Vagina (tissue), 2 donors: Measurements from ENCODE around the gene MAML3. TPM values are rescaled to one million over a fixed set of nuclear protein-coding genes. Genes with fewer than 3 reads are reported as not detected.

Source experiments
- DNase-seq, 2 donors: peaks; one replicate each; pipeline ENCODE4 v3.0.0-alpha.2; 2017; ENCODE audit errors: extremely low spot score in 2 of 2
- H3K27ac ChIP-seq: fragments of 200-600 bp; sonication (generic); one replicate; pipeline ENCODE4 v1.5.1; 2019
- H3K27me3 ChIP-seq: fragments of 200-600 bp; sonication (generic); one replicate; pipeline ENCODE4 v1.5.1; 2019
- H3K36me3 ChIP-seq, 2 donors: fragments of 200-600 bp; sonication (generic); one replicate each; pipeline ENCODE4 v1.5.1; 2017 to 2019
- H3K4me1 ChIP-seq: fragments of 200-600 bp; sonication (generic); one replicate; pipeline ENCODE4 v1.5.1; 2019
- H3K4me3 ChIP-seq, 2 donors: fragments of 200-600 bp; sonication (generic); 1 replicate in 1 of 2; 2 replicates in 1 of 2; pipeline ENCODE4 v1.5.1; 2016 to 2019
- H3K9me3 ChIP-seq: fragments of 200-600 bp; sonication (generic); one replicate; pipeline ENCODE4 v1.5.1; 2019
- POLR2A ChIP-seq, 2 donors: fragments of 450-650 bp; IDR thresholded peaks; one replicate each; pipeline ENCODE4 v1.6.1; 2017; ENCODE audit warnings: antibody characterized with exemption in 2 of 2, mild to moderate bottlenecking in 2 of 2, moderate library complexity in 2 of 2
- POLR2AphosphoS5 ChIP-seq, 2 donors: sonication (generic); formaldehyde crosslinking; IDR thresholded peaks; one replicate each; pipeline ENCODE4 v1.9.0; 2017; ENCODE audit warnings: antibody characterized with exemption in 2 of 2, mild to moderate bottlenecking in 2 of 2, low read depth in 1 of 2; ENCODE audit not compliant: insufficient read depth in 1 of 2
- intact Hi-C: fragments of 100-400 bp; cut with DNase I; formaldehyde crosslinking; loops from one replicate; pipeline ENCODE4 v1.15.1; 2023
- total RNA-seq: library from RNA; depleted of rRNA; stranded (reverse); fragments of >200 nt; gene quantifications from one replicate; pipeline ENCODE4 v1.2.3, GENCODE V29; 2016
- TF ChIP-seq, protein P1 (sequence below), 3 experiments: fragments of 450-650 bp in 2 of 3; fragments of 200-600 bp in 1 of 3; sonication (generic) in 1 of 3; IDR thresholded peaks; one replicate each; pipeline ENCODE4 v1.5.1; 2017 to 2019; ENCODE audit warnings: antibody characterized with exemption in 3 of 3, mild to moderate bottlenecking in 2 of 3, moderate library complexity in 2 of 3

MAML3 gene
- total RNA-seq, 1 donor from 2014 or later, result 16.2 TPM

DNA sequence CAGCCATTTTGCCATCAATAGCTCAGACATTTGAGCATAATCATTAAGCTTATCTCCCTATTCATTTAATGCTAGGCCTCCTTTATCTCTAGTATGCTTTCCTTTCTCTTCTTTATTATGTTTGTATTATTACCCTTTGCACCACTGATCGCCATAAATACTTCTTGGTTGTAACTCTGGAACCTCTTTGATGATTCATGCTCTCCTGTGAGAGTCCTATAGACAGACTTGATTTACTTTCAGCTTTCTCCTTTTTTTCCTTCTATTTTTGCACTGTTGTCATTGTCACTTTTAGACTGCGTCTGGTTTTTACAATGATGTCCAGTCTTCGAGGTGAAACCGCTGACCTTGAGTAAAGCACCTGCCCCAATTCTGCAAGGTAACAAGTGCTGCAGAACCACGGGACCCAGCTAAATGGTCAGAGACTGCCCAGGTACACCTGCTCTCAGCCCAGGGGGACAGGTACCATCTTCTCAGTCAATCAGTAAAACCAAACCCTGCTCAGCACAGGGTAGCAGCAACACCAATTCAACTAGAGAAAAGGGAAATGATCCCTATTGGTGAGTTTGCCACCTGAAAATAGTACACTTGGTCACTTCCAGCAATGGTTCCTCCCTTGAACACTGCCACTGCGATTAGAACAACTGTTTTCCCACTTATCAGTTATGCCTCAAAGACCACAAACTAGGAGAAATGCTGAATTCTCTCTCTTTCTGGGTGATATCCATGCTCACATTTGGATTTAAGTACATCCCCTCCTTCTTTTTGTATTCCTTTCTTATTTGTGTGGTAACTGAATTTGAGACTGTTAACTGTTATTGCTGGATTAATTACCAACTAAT lies 125.1 kb downstream of the MAML3 start:
- intact Hi-C loops, result no loop called here
- no peak overlapping the region for H3K4me3 ChIP-seq
- no peaks in the 10 kb centered on the region for H3K27me3 ChIP-seq
- no peaks in the 10 kb centered on the region for H3K36me3 ChIP-seq
- H3K4me1 ChIP-seq, result no peaks in the 10 kb centered on the region
- no peak overlapping the region for H3K27ac ChIP-seq
- no peak for DNase-seq
- TF ChIP-seq, protein P1, sequence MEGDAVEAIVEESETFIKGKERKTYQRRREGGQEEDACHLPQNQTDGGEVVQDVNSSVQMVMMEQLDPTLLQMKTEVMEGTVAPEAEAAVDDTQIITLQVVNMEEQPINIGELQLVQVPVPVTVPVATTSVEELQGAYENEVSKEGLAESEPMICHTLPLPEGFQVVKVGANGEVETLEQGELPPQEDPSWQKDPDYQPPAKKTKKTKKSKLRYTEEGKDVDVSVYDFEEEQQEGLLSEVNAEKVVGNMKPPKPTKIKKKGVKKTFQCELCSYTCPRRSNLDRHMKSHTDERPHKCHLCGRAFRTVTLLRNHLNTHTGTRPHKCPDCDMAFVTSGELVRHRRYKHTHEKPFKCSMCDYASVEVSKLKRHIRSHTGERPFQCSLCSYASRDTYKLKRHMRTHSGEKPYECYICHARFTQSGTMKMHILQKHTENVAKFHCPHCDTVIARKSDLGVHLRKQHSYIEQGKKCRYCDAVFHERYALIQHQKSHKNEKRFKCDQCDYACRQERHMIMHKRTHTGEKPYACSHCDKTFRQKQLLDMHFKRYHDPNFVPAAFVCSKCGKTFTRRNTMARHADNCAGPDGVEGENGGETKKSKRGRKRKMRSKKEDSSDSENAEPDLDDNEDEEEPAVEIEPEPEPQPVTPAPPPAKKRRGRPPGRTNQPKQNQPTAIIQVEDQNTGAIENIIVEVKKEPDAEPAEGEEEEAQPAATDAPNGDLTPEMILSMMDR (IDR thresholded peaks at IDR 0.05), result no peak
- no peak for TF ChIP-seq POLR2A (IDR thresholded peaks at IDR 0.05)
- TF ChIP-seq POLR2AphosphoS5 (IDR thresholded peaks at IDR 0.05; ENCODE audit: insufficient read depth in 1 of 2, low read depth in 1 of 2), result no peak
- H3K9me3 ChIP-seq, result no peaks in the 10 kb centered on the region

DNA sequence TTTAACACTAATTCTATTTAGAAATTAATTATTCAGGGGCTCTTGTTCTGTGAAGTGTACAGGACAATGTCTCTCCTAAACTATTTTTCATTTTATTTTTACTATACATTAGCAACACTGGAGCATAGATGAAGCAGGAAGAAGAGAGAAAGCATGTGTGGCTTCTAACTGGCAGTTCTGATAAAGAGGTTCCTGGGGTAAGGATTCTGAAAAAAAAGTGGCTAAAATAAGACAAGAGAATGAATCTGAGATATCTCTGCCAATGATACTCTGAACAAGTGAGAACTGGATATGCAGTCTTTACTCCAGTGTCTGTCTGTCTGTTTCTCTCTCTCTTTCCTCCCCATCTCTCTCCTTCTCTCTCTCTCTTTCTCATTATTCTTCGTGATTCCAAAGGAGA lies 125.9 kb downstream of the MAML3 start:
- no peak overlapping the region for H3K27ac ChIP-seq
- H3K36me3 ChIP-seq, result no peaks in the 10 kb centered on the region
- no peaks in the 10 kb centered on the region for H3K9me3 ChIP-seq
- H3K4me3 ChIP-seq, result no peak overlapping the region
- intact Hi-C loops, result no loop called here
- DNase-seq, result no peak
- H3K27me3 ChIP-seq, result no peaks in the 10 kb centered on the region
- TF ChIP-seq, protein P1 (IDR thresholded peaks at IDR 0.05), result no peak
- TF ChIP-seq POLR2AphosphoS5 (IDR thresholded peaks at IDR 0.05; ENCODE audit: insufficient read depth in 1 of 2, low read depth in 1 of 2), result no peak
- TF ChIP-seq POLR2A (IDR thresholded peaks at IDR 0.05), result no peak
- no peaks in the 10 kb centered on the region for H3K4me1 ChIP-seq

DNA sequence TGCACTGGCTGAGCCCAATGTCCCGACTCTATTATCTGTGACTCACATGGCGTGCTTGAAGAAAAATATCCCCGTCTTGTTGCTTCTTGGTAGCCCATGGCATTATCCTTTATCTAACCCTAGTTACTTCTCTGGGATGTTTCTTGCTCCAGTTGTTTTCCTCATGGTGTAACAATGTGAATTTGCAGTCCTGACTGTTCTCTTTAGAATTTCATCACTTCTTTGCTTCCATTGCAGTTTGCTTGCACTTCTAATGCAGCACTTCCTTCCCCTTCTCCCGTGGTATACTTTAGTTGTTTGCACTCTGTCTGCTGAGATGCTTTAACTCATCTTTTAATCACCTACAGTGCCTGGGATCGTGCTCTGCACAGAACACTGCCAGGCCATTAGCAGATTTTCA lies 126.9 kb downstream of the MAML3 start:
- Histone ChIP-seq H3K27me3 (no peaks in the 10 kb centered on the region), H3K4me3 (no peak overlapping the region), H3K4me1 (no peaks in the 10 kb centered on the region), H3K27ac (no peak overlapping the region), H3K9me3 (no peaks in the 10 kb centered on the region), H3K36me3 (no peaks in the 10 kb centered on the region)
- intact Hi-C loops, result no loop called here
- DNase-seq, result no peak
- TF ChIP-seq POLR2AphosphoS5 (IDR thresholded peaks at IDR 0.05; ENCODE audit: insufficient read depth in 1 of 2, low read depth in 1 of 2), result no peak

DNA sequence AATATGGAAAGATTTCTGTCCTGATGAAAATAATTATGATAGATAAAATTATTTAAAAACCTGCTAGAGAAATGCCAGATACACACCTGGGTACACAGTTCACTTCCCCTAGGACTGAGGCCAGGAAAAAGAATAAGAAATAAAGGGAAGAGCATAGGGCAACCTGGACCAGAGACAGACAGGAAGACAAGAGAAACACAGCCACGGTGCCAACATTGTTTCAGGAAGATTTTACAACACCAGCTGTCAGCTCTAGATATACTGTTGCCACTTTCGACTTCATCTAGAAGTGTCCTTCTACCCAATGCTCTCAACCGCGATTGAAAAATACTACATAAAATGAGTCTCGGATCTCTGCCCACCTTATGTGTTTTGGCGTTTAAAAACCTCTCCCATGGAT lies 128.5 kb downstream of the MAML3 start:
- TF ChIP-seq, protein P1 (IDR thresholded peaks at IDR 0.05), result no peak
- no peak for TF ChIP-seq POLR2AphosphoS5 (IDR thresholded peaks at IDR 0.05; ENCODE audit: insufficient read depth in 1 of 2, low read depth in 1 of 2)
- TF ChIP-seq POLR2A (IDR thresholded peaks at IDR 0.05), result no peak
- no peak overlapping the region for H3K4me3 ChIP-seq
- no peak overlapping the region for H3K27ac ChIP-seq
- intact Hi-C loops, result no loop called here
- H3K27me3 ChIP-seq, result no peaks in the 10 kb centered on the region
- DNase-seq, result no peak
- H3K36me3 ChIP-seq, result no peaks in the 10 kb centered on the region
- no peaks in the 10 kb centered on the region for H3K9me3 ChIP-seq
- H3K4me1 ChIP-seq, result peaks cover 5% of the 10 kb centered on the region

DNA sequence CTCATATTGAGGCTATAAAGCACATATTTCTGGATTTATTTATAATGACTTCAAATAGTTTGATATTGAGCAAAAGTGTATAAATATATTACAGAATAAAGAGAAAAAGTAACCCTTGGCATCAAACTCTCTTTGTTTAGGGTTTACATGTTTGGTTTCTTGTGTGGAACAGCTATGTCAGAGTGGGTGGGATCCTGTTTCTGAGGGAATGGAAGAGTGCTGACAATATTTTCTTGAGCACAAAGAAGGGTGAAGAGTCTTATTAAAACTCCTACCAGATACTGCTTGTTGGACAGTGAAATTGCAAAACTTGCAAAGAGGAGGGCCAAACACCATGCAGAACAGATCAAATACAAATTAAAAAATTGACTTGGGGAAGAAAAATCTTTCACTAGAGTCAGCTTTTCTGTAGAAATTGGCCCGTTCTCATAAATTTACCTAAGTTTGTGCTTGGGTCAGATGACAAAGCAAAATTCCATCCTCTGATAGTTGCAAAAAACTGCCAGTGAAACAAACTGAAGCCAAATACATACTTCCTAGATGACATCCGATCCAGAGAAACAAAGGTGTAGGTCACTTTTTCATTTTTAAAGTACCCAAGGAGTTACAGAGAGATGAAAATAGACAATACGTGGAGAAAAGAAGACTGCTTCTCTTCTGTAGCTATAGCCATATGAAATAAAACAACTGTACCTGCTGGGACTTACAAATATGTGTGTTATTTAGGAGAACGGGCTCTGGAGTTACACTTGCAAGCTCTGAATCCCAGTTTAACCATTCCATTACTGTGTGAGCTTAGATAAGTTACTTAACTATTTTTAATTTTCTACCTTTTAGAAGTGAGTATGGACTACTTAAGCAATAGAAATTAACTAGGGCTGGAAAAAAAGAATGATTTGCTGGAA lies 133.3 kb downstream of the MAML3 start:
- TF ChIP-seq POLR2A (IDR thresholded peaks at IDR 0.05) (no peak), POLR2AphosphoS5 (IDR thresholded peaks at IDR 0.05; ENCODE audit: insufficient read depth in 1 of 2, low read depth in 1 of 2) (no peak)
- TF ChIP-seq, protein P1 (IDR thresholded peaks at IDR 0.05), result no peak

More for the DNA sequence above, 133.3 kb downstream of the MAML3 start:
- intact Hi-C loops, result no loop called here
- Histone ChIP-seq H3K27me3 (no peaks in the 10 kb centered on the region), H3K9me3 (no peaks in the 10 kb centered on the region), H3K36me3 (no peaks in the 10 kb centered on the region), H3K4me1 (peaks cover 18% of the 10 kb centered on the region), H3K4me3 (no peak overlapping the region), H3K27ac (no peak overlapping the region)
- DNase-seq, result no peak
